Nephron progenitor cell (in vitro differentiated cells): ENCODE measurements around the gene GTPBP2.
"Not testable (repeated sequence)": the region's sequence is repeated elsewhere in the genome, so short reads cannot be mapped to it uniquely, and the experiment has no call there.

Experiments used
- DNase-seq: peaks from one replicate; pipeline ENCODE4 v3.0.0; 2021
- H3K27ac Mint-ChIP-seq: 2 replicates; pipeline ENCODE4 v1.8.0; 2021; ENCODE audit warnings: mild to moderate bottlenecking, moderate library complexity, mixed read lengths
- H3K27me3 Mint-ChIP-seq: 2 replicates; pipeline ENCODE4 v1.8.0; 2021; ENCODE audit warnings: mild to moderate bottlenecking, low read depth, mixed read lengths; ENCODE audit not compliant: poor library complexity
- H3K36me3 Mint-ChIP-seq: 2 replicates; pipeline ENCODE4 v1.8.0; 2021; ENCODE audit warnings: low read depth, mixed read lengths
- H3K4me1 Mint-ChIP-seq: 2 replicates; pipeline ENCODE4 v1.8.0; 2021; ENCODE audit warnings: mixed read lengths
- H3K4me3 Mint-ChIP-seq: 2 replicates; pipeline ENCODE4 v1.8.0; 2021; ENCODE audit warnings: mild to moderate bottlenecking, moderate library complexity, mixed read lengths
- H3K9me3 Mint-ChIP-seq: 2 replicates; pipeline ENCODE4 v1.8.0; 2021; ENCODE audit warnings: mild to moderate bottlenecking, moderate library complexity, mixed read lengths
- TF ChIP-seq, protein P1 (sequence below): fragments of 200-600 bp; sonication (generic); IDR thresholded peaks from 2 replicates; pipeline ENCODE4 v1.5.0; 2021; ENCODE audit warnings: antibody characterized with exemption

GTPBP2 gene

GRCh38 chr6:43666196-43666920 is 37.3 kb upstream of the GTPBP2 start:
- Mint-ChIP-seq H3K36me3 (peaks cover 10% of the 10 kb centered on the region), H3K27ac (no peak overlapping the region), H3K4me1 (peaks cover 49% of the 10 kb centered on the region), H3K9me3 (peaks cover 8% of the 10 kb centered on the region), H3K27me3 (peaks cover 7% of the 10 kb centered on the region), H3K4me3 (no peak overlapping the region)
- no peak for DNase-seq
- TF ChIP-seq, protein P1, sequence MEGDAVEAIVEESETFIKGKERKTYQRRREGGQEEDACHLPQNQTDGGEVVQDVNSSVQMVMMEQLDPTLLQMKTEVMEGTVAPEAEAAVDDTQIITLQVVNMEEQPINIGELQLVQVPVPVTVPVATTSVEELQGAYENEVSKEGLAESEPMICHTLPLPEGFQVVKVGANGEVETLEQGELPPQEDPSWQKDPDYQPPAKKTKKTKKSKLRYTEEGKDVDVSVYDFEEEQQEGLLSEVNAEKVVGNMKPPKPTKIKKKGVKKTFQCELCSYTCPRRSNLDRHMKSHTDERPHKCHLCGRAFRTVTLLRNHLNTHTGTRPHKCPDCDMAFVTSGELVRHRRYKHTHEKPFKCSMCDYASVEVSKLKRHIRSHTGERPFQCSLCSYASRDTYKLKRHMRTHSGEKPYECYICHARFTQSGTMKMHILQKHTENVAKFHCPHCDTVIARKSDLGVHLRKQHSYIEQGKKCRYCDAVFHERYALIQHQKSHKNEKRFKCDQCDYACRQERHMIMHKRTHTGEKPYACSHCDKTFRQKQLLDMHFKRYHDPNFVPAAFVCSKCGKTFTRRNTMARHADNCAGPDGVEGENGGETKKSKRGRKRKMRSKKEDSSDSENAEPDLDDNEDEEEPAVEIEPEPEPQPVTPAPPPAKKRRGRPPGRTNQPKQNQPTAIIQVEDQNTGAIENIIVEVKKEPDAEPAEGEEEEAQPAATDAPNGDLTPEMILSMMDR = no peak

DNA sequence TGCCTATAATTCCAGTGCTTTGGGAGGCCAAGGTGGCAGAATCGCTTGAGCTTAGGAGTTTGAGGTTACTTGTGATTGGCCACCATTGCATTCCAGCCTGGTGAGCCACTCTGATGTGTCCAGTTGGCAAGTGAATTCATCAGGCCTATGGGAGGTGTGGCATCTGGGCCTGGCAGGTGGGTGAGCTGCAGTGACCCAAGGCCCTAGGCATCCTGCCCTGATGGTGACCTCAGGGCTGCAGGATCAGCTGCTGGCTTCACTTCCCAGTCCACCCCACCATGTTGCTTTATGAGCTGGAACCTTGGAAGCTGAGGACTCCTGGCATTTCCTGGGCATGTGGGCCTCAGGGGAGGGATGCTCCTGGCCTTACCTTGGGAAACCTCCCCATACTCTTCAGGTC is 36.3 kb upstream of the GTPBP2 start:
- H3K4me3 Mint-ChIP-seq = no peak overlapping the region
- peaks cover 16% of the 10 kb centered on the region for H3K36me3 Mint-ChIP-seq
- DNase-seq = no peak
- H3K9me3 Mint-ChIP-seq = peaks cover 18% of the 10 kb centered on the region
- H3K27me3 Mint-ChIP-seq = peaks cover 7% of the 10 kb centered on the region
- TF ChIP-seq, protein P1 = no peak
- H3K27ac Mint-ChIP-seq = no peak overlapping the region
- peaks cover 41% of the 10 kb centered on the region for H3K4me1 Mint-ChIP-seq

- H3K36me3 Mint-ChIP-seq = peaks cover 19% of the 10 kb centered on the region
- H3K27me3 Mint-ChIP-seq, DNase-seq, H3K27ac Mint-ChIP-seq, H3K4me3 Mint-ChIP-seq: not testable (repeated sequence)
- H3K4me1 Mint-ChIP-seq = peaks cover 17% of the 10 kb centered on the region
- H3K9me3 Mint-ChIP-seq = peaks cover 30% of the 10 kb centered on the region
Observed at GRCh38 chr6:43662948-43663347, 33.9 kb upstream of the GTPBP2 start.

GRCh38 chr6:43658161-43658560 is 29.1 kb upstream of the GTPBP2 start:
- H3K4me3 Mint-ChIP-seq = no peak overlapping the region
- H3K4me1 Mint-ChIP-seq = no peaks in the 10 kb centered on the region
- H3K27ac Mint-ChIP-seq = no peak overlapping the region
- H3K27me3 Mint-ChIP-seq = peaks cover 7% of the 10 kb centered on the region
- peaks cover 19% of the 10 kb centered on the region for H3K36me3 Mint-ChIP-seq
- TF ChIP-seq, protein P1 = no peak
- H3K9me3 Mint-ChIP-seq = peaks cover 30% of the 10 kb centered on the region
- DNase-seq = no peak

- H3K4me1 Mint-ChIP-seq = no peaks in the 10 kb centered on the region
- peaks cover 30% of the 10 kb centered on the region for H3K9me3 Mint-ChIP-seq
- DNase-seq = no peak
- no peak overlapping the region for H3K4me3 Mint-ChIP-seq
- peaks cover 12% of the 10 kb centered on the region for H3K27me3 Mint-ChIP-seq
- H3K36me3 Mint-ChIP-seq = peaks cover 19% of the 10 kb centered on the region
- TF ChIP-seq, protein P1 = no peak
- H3K27ac Mint-ChIP-seq = no peak overlapping the region
Observed at GRCh38 chr6:43657221-43657802, 28.2 kb upstream of the GTPBP2 start.

DNA sequence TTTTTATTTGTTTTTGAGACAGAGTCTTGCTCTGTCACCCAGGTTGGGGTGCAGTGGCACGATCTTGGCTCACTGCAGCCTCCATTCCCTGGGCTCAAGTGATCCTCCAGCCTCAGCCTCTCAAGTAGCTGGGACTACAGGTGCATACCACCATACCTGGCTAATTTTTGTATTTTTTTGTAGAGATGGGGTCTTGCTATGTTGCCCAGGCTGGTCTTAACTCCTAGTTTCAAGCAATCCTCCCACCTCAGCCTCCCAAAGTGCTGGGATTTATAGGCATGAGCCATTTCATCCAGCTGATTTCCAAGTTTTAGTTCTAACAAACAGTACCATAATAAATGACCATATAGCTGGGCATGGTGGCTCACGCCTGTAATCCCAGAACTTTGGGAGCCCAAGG is 23.8 kb upstream of the GTPBP2 start:
- not testable (repeated sequence) for DNase-seq, H3K27ac Mint-ChIP-seq, H3K4me1 Mint-ChIP-seq, H3K36me3 Mint-ChIP-seq, H3K9me3 Mint-ChIP-seq, H3K4me3 Mint-ChIP-seq
- H3K27me3 Mint-ChIP-seq = peaks cover 21% of the 10 kb centered on the region

DNA sequence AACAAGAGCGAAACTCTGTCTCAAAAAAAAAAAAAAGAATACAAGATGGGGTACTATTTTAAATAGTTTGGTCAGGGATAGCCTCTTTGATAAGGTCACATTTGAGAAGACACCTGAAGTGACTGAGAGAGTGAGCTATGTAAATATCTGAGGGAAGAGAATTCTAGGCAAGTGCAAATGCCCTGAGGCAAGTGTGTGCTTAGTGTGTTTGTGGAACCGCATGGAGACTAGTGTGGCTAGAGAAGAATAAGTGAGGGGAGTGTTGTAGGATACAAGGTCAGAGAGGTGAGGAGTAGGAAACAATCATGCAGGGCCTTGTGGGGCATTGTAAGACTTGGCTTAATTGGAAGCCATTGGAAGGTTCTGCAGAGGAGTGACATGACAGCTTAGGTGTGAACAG is 19.2 kb upstream of the GTPBP2 start:
- no peak overlapping the region for H3K4me3 Mint-ChIP-seq
- H3K27ac Mint-ChIP-seq = no peak overlapping the region
- H3K4me1 Mint-ChIP-seq = peaks cover 13% of the 10 kb centered on the region
- no peak for DNase-seq
- H3K36me3 Mint-ChIP-seq = no peaks in the 10 kb centered on the region
- peaks cover 17% of the 10 kb centered on the region for H3K27me3 Mint-ChIP-seq
- TF ChIP-seq, protein P1 = no peak
- peaks cover 3% of the 10 kb centered on the region for H3K9me3 Mint-ChIP-seq
